CD1c-positive myeloid dendritic cell (primary cell): Measurements from ENCODE around the gene SLPI.

Experiments
- DNase-seq: peaks from one replicate; pipeline ENCODE4 v3.0.0-alpha.2; 2016; ENCODE audit errors: extremely low spot score

SLPI gene

DNA sequence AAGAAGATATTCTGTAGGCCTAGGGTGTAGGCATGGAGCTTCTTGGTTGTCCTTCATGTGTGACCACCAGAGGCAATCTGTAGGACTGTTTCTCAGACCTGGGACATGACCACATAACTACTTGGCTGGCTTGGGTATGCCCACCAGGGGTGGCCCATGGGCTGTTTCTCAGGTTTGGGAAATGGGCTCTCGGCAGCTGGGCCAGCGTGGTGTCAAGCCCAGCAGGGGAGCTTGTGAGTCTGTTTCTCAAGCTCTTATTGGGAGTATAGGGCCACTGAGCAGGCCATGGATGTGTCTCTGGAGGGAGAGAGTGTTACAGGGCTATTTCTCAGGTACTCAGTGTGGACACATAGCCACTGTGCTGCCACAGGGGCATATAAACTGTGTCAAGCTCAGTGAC lies 35.7 kb downstream of the SLPI start:
- no peak for DNase-seq

DNA sequence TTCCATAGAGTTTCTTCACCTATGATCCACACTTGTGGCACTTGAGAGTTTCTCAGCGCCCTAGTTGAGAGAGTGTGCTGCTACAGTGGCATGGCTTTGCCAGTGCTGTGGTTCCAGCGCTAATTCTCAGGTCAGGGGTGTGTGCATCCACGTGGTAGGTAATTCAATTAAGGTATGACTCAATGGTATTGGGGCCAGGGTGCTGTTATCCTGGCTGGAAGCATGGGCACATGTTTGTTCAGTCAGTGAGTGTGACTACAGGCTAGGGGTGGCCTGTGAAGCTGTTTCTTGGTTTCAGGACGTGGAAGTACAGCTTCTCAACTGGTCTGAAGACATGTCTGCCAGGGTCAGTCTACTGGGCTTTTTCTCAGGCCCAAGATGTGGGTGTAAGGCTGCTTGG lies 36.2 kb downstream of the SLPI start:
- DNase-seq: no peak

DNA sequence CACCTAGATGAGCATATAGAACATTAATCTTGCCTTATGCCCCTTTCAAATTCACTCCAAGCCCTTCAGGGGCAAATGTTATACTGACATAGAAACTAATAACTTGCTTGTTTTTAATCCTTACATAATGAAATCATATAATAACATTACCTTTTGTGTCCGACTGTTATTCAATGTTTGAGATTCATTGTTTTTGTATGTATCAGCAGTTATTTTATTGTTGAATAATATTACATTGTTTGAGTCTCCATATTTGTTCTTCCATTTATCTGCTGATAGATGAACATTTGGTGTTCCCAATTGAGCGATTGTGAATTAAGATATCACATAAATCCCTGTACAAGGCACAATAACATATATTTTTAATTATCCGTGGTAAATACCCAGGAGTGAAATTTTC lies 41.5 kb downstream of the SLPI start:
- DNase-seq: no peak

DNA sequence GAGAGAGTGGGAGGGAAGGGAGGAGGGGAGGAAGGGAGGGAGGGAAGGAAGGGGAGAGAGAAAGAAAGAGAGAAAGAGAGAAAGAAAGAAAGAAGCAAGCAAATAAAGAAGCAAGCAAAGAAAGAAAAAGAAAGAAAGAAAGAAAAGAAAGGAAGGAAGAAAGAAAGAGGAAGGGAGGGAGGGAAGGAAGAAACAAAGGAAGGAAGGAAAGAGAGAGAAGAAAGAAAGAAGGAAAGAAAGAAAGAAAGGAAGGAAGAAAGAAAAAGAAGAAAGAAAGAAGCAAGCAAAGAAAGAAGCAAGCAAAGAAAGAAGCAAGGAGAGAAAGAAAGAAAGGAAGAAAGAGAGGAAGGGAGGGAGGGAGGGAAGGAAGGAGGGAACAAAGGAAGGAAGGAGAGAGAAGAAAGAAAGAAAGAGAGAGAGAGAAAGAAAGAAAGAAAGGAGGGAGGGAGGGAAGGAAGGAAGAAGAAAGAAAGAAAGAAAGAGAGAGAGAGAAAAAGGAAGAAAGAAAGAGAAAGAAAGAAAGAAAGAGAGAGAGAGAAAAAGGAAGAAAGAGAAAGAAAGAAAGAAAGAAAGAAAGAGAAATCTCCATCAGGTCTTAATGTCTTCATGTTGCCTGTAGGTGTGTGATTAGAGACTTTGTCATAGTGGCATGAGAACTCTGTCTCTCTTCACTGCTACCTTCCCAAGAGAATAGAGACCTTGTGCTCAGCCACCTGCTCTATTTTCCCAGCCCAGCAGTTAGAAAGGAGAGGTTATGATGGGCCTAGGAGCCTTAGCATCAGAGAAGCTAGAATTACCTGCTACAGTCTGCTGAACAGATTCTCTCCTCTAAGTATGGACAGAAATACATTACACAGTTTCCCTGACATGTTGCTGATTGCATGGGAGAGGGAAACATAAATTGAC lies 42.5 kb downstream of the SLPI start:
- DNase-seq: no peak

DNA sequence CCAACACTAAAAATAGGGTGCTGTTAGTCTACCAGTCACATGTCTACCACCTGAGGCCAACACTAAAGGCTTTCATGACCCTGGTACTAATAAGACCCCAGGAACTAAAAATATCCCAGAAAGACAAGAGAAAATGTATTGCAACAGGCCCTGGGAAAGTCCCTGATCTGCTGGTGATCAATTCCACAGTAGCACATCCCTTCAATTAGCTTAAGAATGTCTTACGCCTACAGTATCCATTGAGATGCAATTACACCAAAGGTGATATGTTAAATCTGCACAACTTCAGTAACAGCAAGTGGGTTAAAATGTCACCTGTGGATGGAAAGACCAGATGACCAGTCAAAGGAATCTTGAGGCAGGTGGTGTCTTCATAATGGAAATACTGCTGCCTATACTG lies 44.4 kb downstream of the SLPI start:
- DNase-seq: no peak

- no peak for DNase-seq
These were observed 47.6 kb downstream of the SLPI start, which contains the start of gene SEMG1 for GRCh38 chr20:45206725-45207124. TSS of gene SEMG1 (plus strand) at chr20:45207033. CDS start at chr20:45207054, 21 bp downstream.
